ENCODE data around the gene FAM219B. TPM values are rescaled to one million over a fixed set of nuclear protein-coding genes. Genes with fewer than 3 reads are reported as not detected.

FAM219B gene
- total and polyA plus RNA-seq, 2 experiments from 2014 or later, result 28.8 to 61.4 TPM

- Histone ChIP-seq H3K4me2 (no peak overlapping the region), H4K20me1 (replicated peaks; ENCODE audit: insufficient read depth) (peaks cover 35% of the 10 kb centered on the region), H3K27ac (ENCODE audit: low read depth) (no peak overlapping the region)
Measured at GRCh38 chr15:74869372-74869725, 37.3 kb downstream of the FAM219B start.

More at GRCh38 chr15:74869372-74869725, 37.3 kb downstream of the FAM219B start:
- Histone ChIP-seq H3K4me1 (ENCODE audit: insufficient read depth) (no peaks in the 10 kb centered on the region), H2AFZ (no peak overlapping the region), H3K9me2 (ENCODE audit: insufficient read depth) (no peaks in the 10 kb centered on the region), H3F3A (replicated peaks; ENCODE audit: low read depth) (0 out of 2 replicates have a peak, but pooled peaks cover 8% of the 10 kb centered on the region), H3K36me3 (ENCODE audit: insufficient read depth) (no peaks in the 10 kb centered on the region), H3K79me2 (replicated peaks; ENCODE audit: insufficient read depth) (peaks cover 54% of the 10 kb centered on the region), H3K4me3 (no peak overlapping the region), H3K27me3 (ENCODE audit: insufficient read depth) (no peaks in the 10 kb centered on the region)
- Mint-ChIP-seq H3K27me3 (ENCODE audit: insufficient read depth, low read depth, poor library complexity) (peaks cover 19% of the 10 kb centered on the region), H3K4me1 (peaks cover 25% of the 10 kb centered on the region), H3K36me3 (ENCODE audit: low read depth) (peaks cover 19% of the 10 kb centered on the region; the same call in 2 of the 3 replicates), H3K4me3 (no peak overlapping the region), H3K9me3 (no peaks in the 10 kb centered on the region), H3K27ac (no peak overlapping the region)
- DNase-seq (ENCODE audit: low spot score) (no peak), ATAC-seq (no peak)
- TF ChIP-seq CREB1 (CRISPR knock-in tag; IDR thresholded peaks at IDR 0.05; ENCODE audit: low read depth), result no peak
- TF ChIP-seq ZNF462 (CRISPR knock-in tag; IDR thresholded peaks at IDR 0.05), result no peak
- TF ChIP-seq ZNF114 (CRISPR knock-in tag; IDR thresholded peaks at IDR 0.05), result no peak
- no peak for TF ChIP-seq POLR2AphosphoS5 (IDR thresholded peaks at IDR 0.05; ENCODE audit: low read depth)
- no peak for TF ChIP-seq EZH2phosphoT487 (IDR thresholded peaks at IDR 0.05; ENCODE audit: unreplicated experiment)
- no peak for TF ChIP-seq ZNF331 (CRISPR knock-in tag; IDR thresholded peaks at IDR 0.05; ENCODE audit: low read depth)
- TF ChIP-seq NANOG (IDR thresholded peaks at IDR 0.05; ENCODE audit: borderline replicate concordance), result no peak
- TF ChIP-seq CTCF (conservative IDR thresholded peaks at IDR 0.05; ENCODE audit: low read depth in 2 of 2), result no peak
- TF ChIP-seq ETS1 (IDR thresholded peaks at IDR 0.05), result no peak
